HG02610 (cell line): ENCODE data around the gene DNM2.
A peak's percentile ranks its signal among the peaks of the same experiment; 100 is the strongest.
"Not testable (repeated sequence)": the region's sequence is repeated elsewhere in the genome, so short reads cannot be mapped to it uniquely, and the experiment has no call there.

Experiments
- ATAC-seq: cut with Tn5 transposase; IDR thresholded peaks from one replicate; pipeline ENCODE4 v1.9.1; 2021; ENCODE audit warnings: mild to moderate bottlenecking, moderate library complexity; ENCODE audit not compliant: unreplicated experiment

DNM2 gene

GRCh38 chr19:10856899-10857298 lies 139.0 kb downstream of the DNM2 start:
- not testable (repeated sequence) for ATAC-seq

DNA sequence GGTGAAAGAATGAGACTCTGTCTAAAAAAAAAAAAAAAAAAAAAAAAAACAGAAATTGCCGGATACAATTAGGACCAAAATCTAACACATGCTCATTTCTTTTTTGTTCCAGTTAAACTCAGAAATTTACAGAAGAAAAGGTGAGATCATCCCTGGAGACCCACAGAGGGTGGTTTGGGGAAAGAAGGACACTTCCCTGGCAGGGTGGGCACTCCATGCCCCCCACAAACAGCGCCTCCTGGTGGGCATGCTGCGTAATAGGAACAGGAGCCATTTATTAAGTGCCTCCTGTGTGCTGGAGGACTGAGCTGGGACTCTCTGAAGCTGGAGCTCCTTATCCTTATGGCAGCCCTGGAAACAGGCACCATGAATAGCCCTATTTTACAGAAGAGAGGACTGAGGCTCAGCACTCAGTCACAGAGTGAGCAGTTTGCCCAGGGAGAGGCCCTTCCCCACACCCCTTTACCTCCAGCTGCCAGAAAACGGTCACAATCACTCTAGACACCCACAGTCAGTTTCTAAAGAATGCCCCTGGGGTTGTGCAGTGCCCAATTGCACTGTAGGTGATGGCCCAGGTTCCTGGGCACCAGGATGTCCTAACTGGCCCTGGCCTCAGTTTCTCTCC lies 140.4 kb downstream of the DNM2 start:
- ATAC-seq = no peak

- ATAC-seq = no peak
Measured at GRCh38 chr19:10861103-10861651, 143.3 kb downstream of the DNM2 start.

DNA sequence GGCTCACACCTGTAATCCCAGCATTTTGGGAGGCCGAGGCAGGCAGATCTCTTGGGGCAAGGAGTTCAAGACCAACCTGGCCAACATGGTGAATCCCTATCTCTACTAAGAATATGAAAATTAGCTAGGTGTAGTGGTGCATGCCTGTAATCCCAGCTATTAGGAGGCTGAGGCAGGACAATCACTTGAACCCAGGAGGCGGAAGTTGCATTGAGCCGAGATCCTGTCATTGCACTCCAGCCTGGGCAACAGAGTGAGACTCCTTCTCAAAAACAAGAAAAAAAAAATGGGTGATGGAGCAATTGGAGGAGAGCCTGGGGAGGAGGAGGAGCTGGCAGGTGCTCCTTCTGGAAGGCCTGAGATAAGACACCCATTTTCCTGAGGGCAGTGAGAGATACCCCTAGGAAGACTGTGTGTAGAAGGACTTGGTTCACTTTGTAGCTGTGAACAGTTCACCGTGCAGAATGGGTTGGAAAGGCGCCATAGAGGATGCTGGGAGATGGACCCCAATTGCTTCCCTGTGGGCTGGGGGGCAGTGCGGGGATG lies 144.8 kb downstream of the DNM2 start:
- ATAC-seq = no peak

GRCh38 chr19:10863107-10863717 lies 145.3 kb downstream of the DNM2 start:
- no peak for ATAC-seq

DNA sequence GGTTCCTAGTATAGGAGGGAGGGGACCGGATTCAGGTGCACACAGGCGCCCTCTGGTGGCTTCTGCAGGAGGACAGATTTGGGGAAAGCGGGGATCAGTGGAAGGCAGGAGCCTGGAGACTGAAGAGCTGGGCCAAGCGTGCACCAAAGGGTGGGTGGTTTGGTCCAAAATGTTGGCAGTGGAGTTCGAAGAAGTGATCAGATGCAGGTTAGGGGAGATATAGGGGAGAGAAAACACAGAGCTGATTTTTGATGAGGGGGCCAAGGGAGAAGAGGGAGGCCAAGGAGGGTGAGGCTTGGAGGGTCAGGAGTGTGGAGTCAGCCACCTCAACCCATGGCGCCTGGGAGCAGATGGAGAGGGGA lies 146.6 kb downstream of the DNM2 start:
- no peak for ATAC-seq

GRCh38 chr19:10866495-10866894 lies 148.6 kb downstream of the DNM2 start:
- no peak for ATAC-seq

DNA sequence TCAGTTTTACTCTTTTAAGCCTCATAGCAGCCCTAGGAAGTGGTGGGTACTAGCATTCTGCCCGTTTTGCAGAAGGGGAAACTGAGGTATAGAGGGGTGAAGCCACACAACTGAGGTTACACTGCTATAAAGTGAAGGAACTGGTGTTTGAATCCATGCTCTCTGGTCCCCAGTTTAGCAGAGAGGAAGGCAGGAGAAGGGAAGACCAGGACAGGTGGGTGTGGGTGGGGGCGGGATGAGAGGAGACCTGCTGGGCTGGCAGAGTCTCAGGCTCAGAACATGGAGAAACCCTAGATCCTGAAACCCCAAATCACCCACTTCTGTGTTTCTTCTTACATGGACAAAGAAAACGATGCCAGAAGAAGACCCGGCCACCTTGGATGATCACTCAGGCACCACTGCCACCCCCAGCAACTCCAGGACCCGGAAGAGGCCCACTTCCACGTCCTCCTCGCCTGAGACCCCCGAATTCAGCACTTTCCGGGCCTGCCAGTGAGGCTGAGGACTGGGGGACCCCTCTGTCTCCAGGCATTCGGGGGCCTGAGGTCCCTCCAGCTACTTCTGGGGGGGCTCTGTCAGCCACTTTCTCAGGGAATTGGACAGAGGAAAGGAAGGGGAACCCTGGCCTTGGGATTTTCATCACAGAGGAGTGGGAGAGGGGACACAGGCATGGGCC lies 151.1 kb downstream of the DNM2 start:
- no peak for ATAC-seq

DNA sequence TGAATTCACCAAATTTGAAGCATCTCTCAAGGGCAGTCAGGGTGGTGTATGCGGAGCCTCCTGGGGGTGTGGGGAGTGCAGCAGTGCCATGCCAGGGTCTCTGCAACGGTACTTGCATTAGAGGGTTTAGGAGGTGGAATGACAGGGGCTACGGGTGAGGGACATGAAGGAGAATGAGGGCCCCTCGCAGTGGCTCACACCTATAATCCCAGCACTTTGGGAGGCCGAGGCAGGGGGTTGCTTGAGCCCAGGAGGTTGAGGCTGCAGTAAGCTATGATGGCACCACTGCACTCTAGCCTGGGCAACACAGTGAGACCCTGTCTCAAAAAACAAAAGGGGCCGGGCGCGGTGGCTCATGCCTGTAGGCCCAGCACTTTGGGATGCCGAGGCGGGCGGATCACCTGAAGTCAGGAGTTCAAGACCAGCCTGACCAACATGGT lies 152.0 kb downstream of the DNM2 start:
- ATAC-seq = not testable (repeated sequence)

DNA sequence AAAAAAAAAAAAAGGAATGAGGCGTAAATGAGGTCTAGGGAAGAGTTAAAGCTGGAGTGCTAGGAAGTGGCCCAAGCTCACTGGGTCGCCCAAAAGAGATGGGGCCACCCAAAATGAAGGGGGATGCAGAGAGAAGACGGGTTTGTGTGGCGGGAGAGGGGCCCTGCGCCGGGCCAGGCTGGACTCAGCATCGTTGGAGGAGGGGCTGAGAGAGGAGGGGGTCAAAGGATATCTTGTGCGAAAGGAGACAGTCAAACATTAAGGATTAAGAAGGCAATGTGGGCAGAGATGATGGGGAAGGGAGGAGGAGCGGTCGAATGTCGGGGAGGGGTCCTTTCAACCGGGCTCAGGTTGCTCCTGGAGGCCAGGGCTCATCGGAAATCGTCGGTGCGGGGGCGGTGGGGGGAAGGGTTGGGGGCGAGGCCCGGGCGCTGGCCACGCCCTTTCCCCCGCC lies 152.6 kb downstream of the DNM2 start:
- no peak for ATAC-seq

DNA sequence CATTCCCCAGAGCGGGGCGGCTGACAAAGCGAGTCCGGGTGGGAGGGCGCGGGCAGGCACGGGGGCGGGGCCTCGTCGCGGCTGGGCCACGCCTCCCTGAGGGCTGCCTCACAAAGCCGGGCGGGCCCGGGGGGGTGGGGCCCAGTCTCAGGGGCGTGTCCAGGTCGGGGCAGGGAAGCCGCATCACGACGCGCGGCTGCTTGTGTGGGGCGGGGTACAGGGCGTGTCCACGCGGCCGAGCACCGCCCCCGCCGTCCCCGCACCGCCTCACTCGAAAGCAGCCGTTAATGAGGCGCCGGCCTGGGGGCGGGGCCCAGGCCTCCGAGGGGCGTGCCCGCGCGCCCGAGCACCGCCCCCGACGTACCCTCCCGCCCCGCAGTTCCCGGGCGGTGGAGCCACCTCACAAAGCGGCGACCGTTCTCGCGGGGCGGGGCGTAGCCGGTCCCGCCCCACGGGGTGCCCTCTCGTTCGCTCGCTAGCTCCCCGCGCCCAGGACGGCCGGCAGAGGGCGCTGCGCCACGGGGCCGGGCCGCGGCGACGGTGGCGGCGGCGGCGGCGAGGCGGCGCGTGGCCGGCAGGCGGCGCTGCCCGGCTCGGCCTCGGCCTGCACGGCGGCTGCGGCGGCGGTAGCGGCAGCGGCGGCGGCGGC lies 153.2 kb downstream of the DNM2 start, which contains the start of gene CARM1:
Gene CARM1, plus strand, starts transcription at position 599 of the 649 bp plus-strand sequence. CDS start 150 bp downstream, outside the sequence.
- ATAC-seq = peak; percentile 77

- ATAC-seq = peak; percentile 2
Measured at GRCh38 chr19:10871711-10872545, 154.0 kb downstream of the DNM2 start.

DNA sequence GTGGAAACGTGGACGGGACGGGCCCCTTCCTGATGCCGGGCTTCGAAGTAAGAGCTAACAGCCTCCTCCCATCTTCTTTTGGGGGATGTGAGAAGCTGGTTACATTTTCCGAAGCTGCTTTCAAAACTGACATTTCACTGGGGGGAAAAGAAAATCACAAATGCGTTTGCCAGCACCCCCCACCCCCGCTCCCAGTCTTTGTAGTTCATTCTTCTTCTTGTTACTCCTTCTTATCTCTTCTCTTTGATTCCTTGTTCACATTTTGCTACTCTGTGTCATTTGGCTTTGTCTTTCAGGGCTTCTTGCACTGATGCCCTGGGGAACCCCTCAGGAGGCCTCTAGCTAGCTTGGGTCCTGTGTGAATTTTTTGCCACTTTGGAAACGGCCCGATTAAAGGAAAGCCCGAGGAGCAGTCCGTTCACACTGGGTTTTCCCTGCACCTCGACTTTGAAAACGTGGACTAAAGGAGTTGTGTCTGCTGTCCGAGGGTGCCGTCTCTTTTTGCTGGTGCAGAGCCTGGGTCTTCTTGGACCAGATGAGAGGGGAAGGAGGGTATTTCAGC lies 154.7 kb downstream of the DNM2 start:
- ATAC-seq = no peak

- ATAC-seq = no peak
Measured at GRCh38 chr19:10874024-10874423, 156.1 kb downstream of the DNM2 start.

DNA sequence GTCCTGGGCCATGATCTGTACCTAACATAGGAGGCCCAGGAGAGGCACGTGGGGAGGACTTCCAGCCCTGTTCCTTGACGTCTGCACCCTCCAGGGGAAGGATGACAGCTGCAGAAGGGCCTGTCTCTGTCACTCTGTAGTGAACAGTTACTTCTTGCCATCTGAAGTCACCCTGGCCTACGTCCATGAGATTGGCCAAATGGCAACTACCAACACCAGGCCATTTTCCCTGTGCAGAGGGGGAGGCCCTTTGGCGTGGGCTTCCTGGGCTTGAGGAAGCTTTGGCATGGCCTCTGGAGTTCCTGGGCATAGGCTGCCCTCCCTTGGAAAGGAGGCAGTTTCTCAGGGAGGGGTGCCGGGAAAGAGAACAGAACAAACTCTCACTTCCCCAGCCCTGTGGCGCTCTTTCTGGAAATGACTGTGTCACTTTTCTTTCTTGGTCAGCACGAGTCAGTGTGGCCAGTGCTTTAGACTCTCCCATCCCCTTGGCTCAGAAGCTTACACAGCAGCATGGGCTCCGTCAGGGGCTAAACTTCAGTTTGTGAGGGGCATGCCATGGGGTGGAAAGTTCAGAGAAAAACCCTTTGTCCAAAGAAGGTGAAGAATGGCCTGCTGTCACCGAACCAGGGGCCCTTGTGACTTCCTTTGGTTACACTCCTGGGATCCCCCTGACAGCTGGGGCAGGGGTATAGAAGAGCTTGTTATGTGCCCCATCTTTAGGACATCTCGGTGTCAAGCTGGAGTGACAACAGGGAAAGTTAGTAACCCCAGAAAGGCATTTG lies 158.8 kb downstream of the DNM2 start:
- ATAC-seq = peak; percentile 65

- not testable (repeated sequence) for ATAC-seq
Measured at GRCh38 chr19:10877608-10878007, 159.7 kb downstream of the DNM2 start.

DNA sequence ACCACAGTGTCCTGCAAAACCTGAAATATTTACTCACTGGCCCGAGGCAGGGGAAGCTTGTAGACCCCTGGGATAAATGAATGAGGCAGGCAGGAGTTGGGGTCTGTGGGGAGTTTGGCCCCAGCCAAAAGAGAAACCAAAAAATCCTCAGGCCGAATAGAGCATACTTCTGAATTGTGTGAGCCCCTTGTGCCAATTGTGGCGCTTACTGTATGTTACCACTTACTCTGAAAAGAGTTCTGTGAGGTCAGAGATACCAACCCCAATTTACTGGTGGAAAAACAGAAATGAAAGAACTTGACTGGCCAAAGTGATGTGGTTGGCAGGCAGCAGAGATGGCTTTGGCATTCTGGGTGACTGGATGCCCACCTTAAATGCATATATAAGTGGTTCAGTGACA lies 160.4 kb downstream of the DNM2 start:
- no peak for ATAC-seq
